Measurements from ENCODE around the gene TRIM56.
"Not testable (repeated sequence)": the region's sequence is repeated elsewhere in the genome, so short reads cannot be mapped to it uniquely, and the experiment has no call there.

TRIM56 gene

DNA sequence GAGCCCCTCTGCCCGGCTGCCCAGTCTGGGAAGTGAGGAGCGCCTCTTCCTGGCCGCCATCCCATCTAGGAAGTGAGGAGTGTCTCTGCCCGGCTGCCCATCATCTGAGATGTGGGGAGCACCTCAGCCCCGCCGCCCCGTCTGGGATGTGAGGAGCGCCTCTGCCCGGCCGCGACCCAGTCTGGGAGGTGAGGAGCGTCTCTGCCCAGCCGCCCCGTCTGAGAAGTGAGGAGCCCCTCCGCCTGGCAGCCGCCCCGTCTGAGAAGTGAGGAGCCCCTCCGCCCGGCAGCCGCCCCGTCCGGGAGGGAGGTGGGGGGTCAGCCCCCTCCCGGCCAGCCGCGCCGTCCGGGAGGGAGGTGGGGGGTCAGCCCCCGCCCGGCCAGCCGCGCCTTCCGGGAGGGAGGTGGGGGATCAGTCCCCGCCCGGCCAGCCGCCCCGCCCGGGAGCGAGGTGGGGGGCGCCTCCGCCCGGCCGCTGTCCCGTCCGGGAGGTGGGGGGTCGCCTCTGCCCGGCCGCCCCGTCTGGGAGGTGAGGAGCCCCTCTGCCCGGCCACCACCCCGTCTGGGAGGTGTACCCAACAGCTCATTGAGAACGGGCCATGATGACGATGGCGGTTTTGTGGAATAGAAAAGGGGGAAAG is 7.1 kb downstream of the TRIM56 start:
- DNase-seq (ENCODE audit: low read depth in 3 of 3), result not testable (repeated sequence)

- DNase-seq (ENCODE audit: low read depth in 3 of 3), result no peak
Measured at GRCh38 chr7:101093906-101094305, 8.6 kb downstream of the TRIM56 start.

- DNase-seq (ENCODE audit: low read depth in 3 of 3), result no peak
Measured at GRCh38 chr7:101094376-101094775, 9.1 kb downstream of the TRIM56 start.

DNA sequence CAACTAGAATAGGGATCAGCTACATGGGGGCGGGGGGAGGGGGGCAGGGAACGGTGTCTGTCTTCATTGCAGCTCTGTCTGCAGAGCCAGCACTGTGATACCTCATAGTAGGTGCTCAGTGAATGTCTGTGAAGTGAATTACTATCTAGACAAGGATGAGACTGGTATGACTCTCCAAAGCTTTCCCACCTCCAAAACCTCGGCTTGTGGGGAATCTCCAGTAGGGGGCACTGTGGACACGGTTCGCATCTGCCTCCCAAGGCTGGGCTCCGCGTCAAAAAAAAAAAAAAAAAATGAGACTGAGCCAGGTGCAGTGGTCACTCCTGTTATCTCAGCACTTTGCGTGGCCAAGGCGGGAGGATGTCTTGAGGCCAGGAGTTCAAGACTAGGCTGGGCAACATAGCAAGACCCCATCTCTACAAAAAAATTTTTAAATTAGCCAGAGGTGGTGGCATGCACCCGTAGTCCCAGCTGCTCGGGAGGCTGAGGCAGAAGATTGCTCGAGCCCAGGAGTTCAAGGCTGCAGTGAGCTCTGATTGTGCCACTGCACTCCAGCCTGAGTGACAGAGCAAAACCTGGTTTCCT is 9.6 kb downstream of the TRIM56 start:
- DNase-seq (ENCODE audit: low read depth in 3 of 3), result no peak

DNA sequence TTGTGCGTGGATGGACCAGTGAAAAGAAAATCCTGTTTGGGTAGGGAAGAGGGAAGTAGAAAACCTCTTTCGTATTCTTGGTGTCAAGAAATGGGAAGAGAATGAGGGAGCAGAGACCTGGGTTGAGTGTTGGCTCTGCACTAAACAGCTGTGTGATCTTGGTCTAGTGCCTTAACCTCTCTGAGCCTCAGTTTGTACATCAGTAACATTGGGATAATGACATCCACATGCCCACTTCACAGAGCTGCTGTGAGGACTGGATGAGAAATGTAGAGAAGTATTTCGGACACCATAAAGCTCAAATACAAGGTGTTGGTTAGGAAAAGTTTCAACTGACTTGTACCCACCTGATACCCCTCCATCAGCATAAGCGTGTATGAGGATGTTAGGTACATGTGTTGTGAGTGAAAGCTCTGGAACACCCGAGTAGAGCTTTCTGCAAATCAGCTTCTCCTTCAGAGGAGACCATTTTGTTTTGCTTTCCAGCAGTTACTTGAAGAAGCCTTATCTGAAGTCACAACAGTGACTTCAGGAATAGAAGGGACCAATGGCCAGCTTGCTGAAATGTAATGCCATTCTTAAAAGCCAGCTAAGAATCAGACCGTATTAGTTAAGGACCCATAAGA is 11.2 kb downstream of the TRIM56 start:
- no peak for DNase-seq (ENCODE audit: low read depth in 3 of 3)

GRCh38 chr7:101096957-101097347 is 11.7 kb downstream of the TRIM56 start:
- no peak for DNase-seq (ENCODE audit: low read depth in 3 of 3)

GRCh38 chr7:101097561-101097960 is 12.3 kb downstream of the TRIM56 start:
- DNase-seq (ENCODE audit: low read depth in 3 of 3), result no peak

DNA sequence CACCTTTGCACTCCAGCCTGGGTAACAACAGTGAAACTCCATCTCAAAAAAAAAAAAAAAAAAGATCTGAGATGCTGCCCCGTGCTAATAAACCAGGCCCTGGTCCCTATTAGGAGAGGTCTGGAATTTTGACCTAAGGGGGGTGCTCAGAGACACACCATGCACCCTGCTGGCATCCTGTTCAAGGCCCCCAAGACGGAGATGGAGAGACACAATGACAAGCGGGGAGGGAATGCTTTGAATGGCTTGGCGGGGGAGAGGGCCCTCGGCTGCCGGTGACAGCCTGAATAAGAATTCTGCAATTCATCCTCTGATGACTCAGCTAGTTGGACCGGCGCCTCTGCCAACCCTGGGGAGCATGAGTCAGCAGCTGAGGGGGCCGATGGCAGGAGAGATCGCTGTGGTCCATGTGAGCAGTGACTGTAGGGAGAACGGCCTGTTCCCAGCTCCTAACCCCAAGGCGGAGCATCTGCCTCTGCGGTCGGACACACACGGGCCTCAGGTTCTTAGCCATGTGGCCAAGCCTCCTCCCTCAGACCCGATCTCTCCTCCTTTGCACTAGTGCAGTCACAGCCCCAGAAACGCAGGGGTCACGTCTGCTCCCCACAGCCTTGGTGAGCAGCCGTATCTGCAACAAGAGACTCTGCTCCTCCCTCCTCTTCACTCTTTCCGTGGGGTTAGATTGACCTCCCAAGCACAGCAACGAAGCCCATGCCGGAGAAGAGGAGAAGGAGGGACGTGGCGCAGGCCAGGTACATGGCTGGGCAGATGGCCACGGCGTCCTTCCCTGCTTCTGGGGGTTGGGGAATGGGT is 14.9 kb downstream of the TRIM56 start:
- DNase-seq (ENCODE audit: low read depth in 3 of 3), result peak; percentile 38 to 57 (median 46)

GRCh38 chr7:101100858-101101847 is 15.9 kb downstream of the TRIM56 start:
- no peak for DNase-seq (ENCODE audit: low read depth in 3 of 3)

GRCh38 chr7:101102026-101102425 is 16.7 kb downstream of the TRIM56 start:
- no peak for DNase-seq (ENCODE audit: low read depth in 3 of 3)

GRCh38 chr7:101103701-101104100 is 18.4 kb downstream of the TRIM56 start:
- DNase-seq (ENCODE audit: low read depth in 3 of 3), result not testable (repeated sequence)

DNA sequence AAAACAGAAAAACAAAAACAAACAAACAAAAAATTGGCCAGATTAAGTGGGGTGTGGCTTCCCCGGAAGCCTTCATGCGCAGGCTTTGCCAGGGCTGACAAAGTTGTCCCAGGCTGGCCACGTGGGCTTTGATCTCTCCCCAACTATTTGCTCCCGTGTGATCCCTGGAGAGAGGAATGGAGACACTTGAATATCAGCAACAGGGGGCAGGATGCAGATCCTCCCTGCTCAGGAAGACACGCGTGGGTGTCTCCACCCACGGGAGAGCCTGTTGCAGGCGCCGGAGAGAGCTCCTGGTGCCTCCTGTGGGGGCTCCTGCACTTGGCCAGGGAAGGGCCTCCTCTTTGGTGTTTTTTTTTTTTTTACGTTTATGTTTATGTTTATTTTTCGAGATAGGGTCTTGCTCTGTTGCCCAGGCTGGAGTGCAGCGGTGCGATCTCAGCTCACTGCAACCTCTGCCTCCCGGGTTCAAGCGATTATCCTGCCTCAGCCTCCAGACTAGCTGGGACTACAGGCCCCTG is 19.0 kb downstream of the TRIM56 start:
- DNase-seq (ENCODE audit: low read depth in 3 of 3), result no peak

DNA sequence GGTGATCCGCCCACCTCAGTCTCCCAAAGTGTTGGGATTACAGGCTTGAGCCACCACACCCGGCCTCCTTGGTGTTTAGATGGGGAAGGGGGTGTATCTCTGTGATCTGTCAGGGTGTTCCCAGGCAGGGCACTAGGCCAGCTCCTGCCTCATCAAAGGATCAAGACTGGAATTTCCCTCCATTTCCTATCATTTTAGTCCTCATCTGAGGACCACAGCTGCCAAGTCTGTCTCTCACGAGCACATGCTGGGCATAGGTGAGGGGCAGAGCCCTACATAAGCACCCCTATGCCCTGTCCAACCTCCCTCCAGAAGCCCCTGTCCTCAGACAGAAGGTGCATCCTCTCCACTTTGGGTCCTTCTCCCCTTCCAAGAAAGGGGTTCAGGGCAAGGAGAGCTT is 19.5 kb downstream of the TRIM56 start:
- no peak for DNase-seq (ENCODE audit: low read depth in 3 of 3)

DNA sequence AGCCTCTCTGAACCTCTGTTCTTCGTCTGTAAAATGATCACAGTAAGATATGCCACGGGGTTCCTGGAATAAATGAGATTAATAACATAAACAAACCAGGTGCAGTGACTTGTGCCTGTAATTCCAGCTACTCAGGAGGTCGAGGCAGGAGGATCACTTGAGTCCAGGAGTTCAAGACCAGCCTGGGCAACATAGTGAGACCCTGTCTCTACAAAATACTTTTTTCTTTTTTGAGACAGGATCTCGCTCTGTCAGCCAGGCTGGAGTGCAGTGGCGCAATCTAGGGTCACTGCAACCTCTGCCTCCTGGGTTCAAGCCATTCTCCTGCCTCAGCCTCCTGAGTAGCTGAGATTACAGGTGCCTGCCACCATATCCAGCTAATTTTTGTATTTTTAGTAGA is 20.0 kb downstream of the TRIM56 start:
- not testable (repeated sequence) for DNase-seq (ENCODE audit: low read depth in 3 of 3)

- no peak for DNase-seq (ENCODE audit: low read depth in 3 of 3)
Measured at GRCh38 chr7:101106386-101106785, 21.1 kb downstream of the TRIM56 start.

DNA sequence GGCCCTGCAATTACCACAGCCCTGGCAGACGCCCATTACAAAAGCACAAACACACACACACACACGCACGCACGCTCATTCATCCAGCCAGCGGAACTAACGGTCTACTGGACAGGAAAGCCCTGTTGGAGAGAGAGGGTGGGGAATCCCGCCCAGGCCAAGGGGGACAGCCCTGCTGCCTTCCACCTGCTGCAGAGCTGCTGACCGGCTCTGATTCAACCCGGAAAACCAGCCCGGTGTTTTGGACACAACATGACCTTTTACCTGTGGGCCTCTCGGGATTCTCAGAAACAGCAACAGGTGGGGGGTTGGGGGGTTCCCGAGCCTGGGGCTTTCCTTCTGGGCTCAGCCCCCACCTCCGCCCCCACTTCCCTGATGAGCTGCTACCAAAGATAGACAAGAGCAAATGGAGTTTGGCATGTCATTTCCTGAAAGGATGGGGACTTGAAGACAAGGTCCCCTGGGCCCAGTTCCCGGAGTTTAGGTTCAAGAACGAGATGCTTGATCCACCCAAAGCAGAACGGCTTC is 23.1 kb downstream of the TRIM56 start:
- DNase-seq (ENCODE audit: low read depth in 3 of 3), result no peak

DNA sequence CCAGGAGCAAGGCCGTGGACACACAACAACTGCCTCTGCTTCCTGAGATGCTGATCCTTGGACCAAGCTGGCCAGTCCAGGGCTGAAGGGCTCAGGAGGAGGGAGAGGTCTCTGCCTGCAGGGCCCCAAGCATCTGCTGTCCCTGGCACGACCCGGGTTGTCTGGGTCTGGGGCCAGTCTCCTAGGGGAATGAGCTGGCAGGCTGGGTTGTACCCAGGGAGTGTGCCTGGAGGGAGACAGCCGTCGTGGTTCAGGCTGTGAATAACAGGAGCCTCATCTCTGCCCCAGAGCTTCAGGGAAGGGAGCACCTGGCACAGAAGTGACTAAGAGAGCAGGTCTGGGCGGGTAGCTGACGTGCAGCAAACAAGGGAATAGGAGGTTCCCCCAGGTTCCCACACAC is 23.7 kb downstream of the TRIM56 start:
- DNase-seq (ENCODE audit: low read depth in 3 of 3), result no peak

DNA sequence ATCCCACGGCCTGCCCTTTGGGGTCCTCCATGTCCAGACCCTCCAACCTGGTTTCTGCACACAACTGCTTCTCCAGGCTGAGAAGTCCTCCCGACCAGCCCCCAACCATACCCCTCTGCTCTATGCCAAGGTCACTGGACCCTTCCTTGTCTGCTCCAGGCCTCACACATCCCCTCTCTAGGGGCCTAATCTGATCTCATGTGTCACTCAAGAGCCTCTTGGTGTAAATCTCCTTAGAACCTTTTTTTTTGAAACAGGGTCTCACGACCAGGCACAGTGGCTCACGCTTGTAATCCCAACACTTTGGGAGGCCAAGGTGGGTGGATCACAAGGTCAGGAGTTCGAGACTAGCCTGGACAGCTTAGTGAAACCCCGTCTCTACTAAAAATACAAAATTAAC is 24.1 kb downstream of the TRIM56 start:
- DNase-seq (ENCODE audit: low read depth in 3 of 3), result no peak

- DNase-seq (ENCODE audit: low read depth in 3 of 3), result no peak
Measured at GRCh38 chr7:101111261-101111660, 26.0 kb downstream of the TRIM56 start.

DNA sequence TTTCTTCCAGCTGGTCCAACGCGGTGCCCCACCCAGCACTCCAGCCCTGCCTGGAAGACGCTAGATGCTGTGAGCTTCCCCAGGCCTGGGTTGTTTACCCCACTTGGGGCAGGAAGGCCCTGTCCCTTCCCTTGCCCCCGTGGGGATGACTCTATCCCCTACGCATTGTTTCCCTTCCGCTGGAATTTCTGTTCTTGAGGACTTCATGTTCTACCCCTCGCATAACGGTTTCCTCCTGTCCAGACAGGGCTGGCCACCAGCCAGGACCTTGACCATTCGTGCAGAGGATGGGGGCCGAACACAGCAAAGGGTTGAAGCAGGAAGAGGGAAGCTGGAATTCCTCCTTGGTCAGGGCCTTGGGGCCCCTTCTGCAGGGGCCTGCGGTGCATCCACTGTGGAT is 27.0 kb downstream of the TRIM56 start:
- no peak for DNase-seq (ENCODE audit: low read depth in 3 of 3)

DNA sequence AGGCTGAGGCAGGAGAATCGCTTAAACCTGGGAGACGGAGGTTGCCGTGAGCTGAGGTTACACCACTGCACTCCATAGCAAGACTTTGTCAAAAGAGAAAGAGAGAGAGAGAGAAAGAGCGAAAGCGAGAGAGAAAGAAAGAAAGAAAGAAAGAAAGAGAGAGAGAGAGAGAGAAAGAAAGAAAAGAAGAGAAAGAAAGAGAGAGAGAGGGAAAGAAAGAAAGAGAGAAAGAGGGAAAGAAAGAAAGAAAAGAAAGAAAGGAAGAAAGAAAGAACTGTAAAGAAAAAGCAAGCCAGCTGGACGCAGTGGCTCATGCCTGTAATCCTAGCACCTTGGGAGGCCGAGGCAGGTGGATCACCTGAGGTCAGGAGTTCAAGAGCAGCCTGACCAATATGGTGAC is 27.9 kb downstream of the TRIM56 start:
- DNase-seq (ENCODE audit: low read depth in 3 of 3), result not testable (repeated sequence)

All from stimulated activated CD4-positive, alpha-beta T cell treated with anti-CD3 and anti-CD28 coated beads, TNF-alpha, amount 100 ng/mL, for 4 hours (primary cell).